IMR-90 (cell line): Measurements from ENCODE around the gene ABCC5. TPM values are rescaled to one million over a fixed set of nuclear protein-coding genes. Genes with fewer than 3 reads are reported as not detected.
A peak's percentile ranks its signal among the peaks of the same experiment; 100 is the strongest.

Source experiments
- ATAC-seq: fragments of 200-7000 bp; cut with Tn5 transposase; 2 replicates; pipeline ENCODE4 v1.9.1; 2020; ENCODE audit warnings: low read depth, mild to moderate bottlenecking, moderate library complexity
- BruUV-seq: library from RNA; stranded (reverse); fragments of 400-500 nt; replicated peaks from 2 replicates; lab custom pipeline; 2021; lab: Mats Ljungman, UMichigan
- CTCF ChIA-PET: fragments of 300-600 bp; formaldehyde crosslinking; extraction: SDS; loops from one replicate; lab custom pipeline; 2021; ENCODE audit warnings: antibody characterized with exemption; lab: Yijun Ruan, JAX
- POLR2A ChIA-PET: fragments of 300-600 bp; sonication (Branson Sonifier 250); formaldehyde crosslinking; loops from one replicate; lab custom pipeline; 2022; ENCODE audit warnings: antibody characterized with exemption; ENCODE audit not compliant: unreplicated experiment; lab: Charles Lee
- DNase-seq: peaks from one replicate; pipeline ENCODE4 v3.0.0; 2013
- H2AFZ ChIP-seq: replicated peaks from 2 replicates; pipeline ENCODE3; 2013; ENCODE audit warnings: low read length, mild to moderate bottlenecking; ENCODE audit not compliant: poor library complexity
- H2AK5ac ChIP-seq: 2 replicates; pipeline ENCODE4 v1.6.1; 2013; ENCODE audit warnings: low read depth, low read length, inconsistent platforms
- H2AK9ac ChIP-seq: replicated peaks from 2 replicates; pipeline ENCODE3; 2013; ENCODE audit warnings: mild to moderate bottlenecking, low read depth, low read length, moderate library complexity; ENCODE audit not compliant: poor library complexity
- H2BK120ac ChIP-seq: 2 replicates; pipeline ENCODE4 v1.6.1; 2013; ENCODE audit warnings: low read depth, low read length, inconsistent platforms
- H2BK15ac ChIP-seq: 3 replicates; pipeline ENCODE4 v1.6.1; 2013; ENCODE audit warnings: low read depth, low read length, inconsistent platforms
- H2BK20ac ChIP-seq: 2 replicates; pipeline ENCODE4 v1.6.1; 2013; ENCODE audit warnings: low read depth, mild to moderate bottlenecking, inconsistent platforms, low read length, moderate library complexity
- H2BK5ac ChIP-seq: 2 replicates; pipeline ENCODE4 v1.6.1; 2013; ENCODE audit warnings: mild to moderate bottlenecking, low read depth, low read length, inconsistent platforms; ENCODE audit not compliant: poor library complexity, severe bottlenecking
- H3K14ac ChIP-seq: replicated peaks from 2 replicates; pipeline ENCODE4 v1.6.1; 2013; ENCODE audit warnings: low read depth, low read length, inconsistent platforms
- H3K18ac ChIP-seq: 2 replicates; pipeline ENCODE4 v1.6.1; 2013; ENCODE audit warnings: low read depth, low read length, control low read depth
- H3K23ac ChIP-seq: 2 replicates; pipeline ENCODE4 v1.6.1; 2013; ENCODE audit warnings: low read depth, low read length, inconsistent platforms
- H3K27ac ChIP-seq: 2 replicates; pipeline ENCODE4 v1.5.1; 2013; ENCODE audit warnings: mild to moderate bottlenecking, control low read depth, low read length; ENCODE audit not compliant: insufficient read depth
- H3K27me3 ChIP-seq: 2 replicates; pipeline ENCODE4 v1.6.1; 2013; ENCODE audit warnings: low read length; ENCODE audit not compliant: control insufficient read depth, insufficient read depth
- H3K36me3 ChIP-seq: 2 replicates; pipeline ENCODE4 v1.6.1; 2013; ENCODE audit warnings: low read length, mixed read lengths; ENCODE audit not compliant: control insufficient read depth, insufficient read depth
- H3K4ac ChIP-seq: 2 replicates; pipeline ENCODE4 v1.6.1; 2013; ENCODE audit warnings: low read depth, low read length, inconsistent platforms
- H3K4me1 ChIP-seq: 2 replicates; pipeline ENCODE4 v1.6.1; 2013; ENCODE audit warnings: low read length, mixed read lengths; ENCODE audit not compliant: control insufficient read depth, insufficient read depth
- H3K4me2 ChIP-seq: 2 replicates; pipeline ENCODE4 v1.6.1; 2013; ENCODE audit warnings: low read depth, mild to moderate bottlenecking, control low read depth, low read length, moderate library complexity
- H3K4me3 ChIP-seq: 2 replicates; pipeline ENCODE4 v1.5.1; 2013; ENCODE audit warnings: low read depth, mild to moderate bottlenecking, control low read depth, low read length, moderate library complexity; ENCODE audit not compliant: insufficient read depth
- H3K56ac ChIP-seq: 2 replicates; pipeline ENCODE4 v1.6.1; 2013; ENCODE audit warnings: low read length, inconsistent platforms; ENCODE audit not compliant: insufficient read depth; ENCODE audit errors: extremely low read depth
- H3K79me1 ChIP-seq, 2 experiments: 2 replicates each; pipeline ENCODE4 v1.6.1; 2013; ENCODE audit warnings: low read length in 2 of 2, inconsistent platforms in 1 of 2, low read depth in 1 of 2
- H3K9ac ChIP-seq: 2 replicates; pipeline ENCODE4 v1.6.1; 2013; ENCODE audit warnings: low read depth, low read length, control low read depth
- H3K9me1 ChIP-seq: 2 replicates; pipeline ENCODE4 v1.6.1; 2013; ENCODE audit warnings: low read length, inconsistent platforms; ENCODE audit not compliant: insufficient read depth
- H3K9me3 ChIP-seq: 2 replicates; pipeline ENCODE4 v1.6.1; 2013; ENCODE audit warnings: low read length; ENCODE audit not compliant: control insufficient read depth, insufficient read depth
- H4K20me1 ChIP-seq: 2 replicates; pipeline ENCODE4 v1.6.1; 2013; ENCODE audit warnings: low read length, inconsistent platforms; ENCODE audit not compliant: insufficient read depth
- H4K5ac ChIP-seq: 2 replicates; pipeline ENCODE4 v1.6.1; 2013; ENCODE audit warnings: mild to moderate bottlenecking, low read depth, low read length, control low read depth
- H4K8ac ChIP-seq, 2 experiments: 2 replicates each; pipeline ENCODE4 v1.6.1; 2013; ENCODE audit warnings: low read depth in 2 of 2, low read length in 2 of 2, control low read depth in 1 of 2, inconsistent platforms in 1 of 2
- H4K91ac ChIP-seq: 2 replicates; pipeline ENCODE4 v1.6.1; 2013; ENCODE audit warnings: low read depth, low read length, inconsistent platforms; ENCODE audit not compliant: insufficient read depth
- BHLHE40 ChIP-seq: fragments of 150-350 bp; IDR thresholded peaks from 2 replicates; pipeline ENCODE4 v1.6.1; 2016; ENCODE audit warnings: mild to moderate bottlenecking, low read depth, low read length
- CEBPB ChIP-seq: IDR thresholded peaks from 2 replicates; pipeline ENCODE4 v1.6.1; 2012; ENCODE audit warnings: low read depth, low read length, improper control_type of control experiment
- CTCF ChIP-seq: conservative IDR thresholded peaks from 2 replicates; pipeline ENCODE4 v1.5.1; 2012; ENCODE audit warnings: mild to moderate bottlenecking, low read depth, low read length, improper control_type of control experiment
- ELK1 ChIP-seq: fragments of 150-350 bp; IDR thresholded peaks from 2 replicates; pipeline ENCODE4 v1.6.1; 2016; ENCODE audit warnings: low read depth, mild to moderate bottlenecking, low read length, moderate library complexity, borderline replicate concordance
- FOS ChIP-seq: fragments of 150-350 bp; IDR thresholded peaks from 2 replicates; pipeline ENCODE4 v1.6.1; 2016; ENCODE audit warnings: low read depth, low read length
- MXI1 ChIP-seq: IDR thresholded peaks from 2 replicates; pipeline ENCODE4 v1.6.1; 2012; ENCODE audit warnings: low read depth, mild to moderate bottlenecking, low read length, moderate library complexity, borderline replicate concordance
- SMC3 ChIP-seq: fragments of 150-350 bp; IDR thresholded peaks from 2 replicates; pipeline ENCODE4 v1.6.1; 2016; ENCODE audit warnings: low read depth, mild to moderate bottlenecking, antibody characterized with exemption, low read length, moderate library complexity
- WGBS, 2 experiments: methylation state at CpG; one replicate each; pipeline versions ENCODE4 v1.1.5 to v1.1.7; 2013; ENCODE audit warnings: missing lambda C conversion rate in 2 of 2; ENCODE audit not compliant: insufficient read length in 1 of 2; ENCODE audit errors: extremely low coverage in 2 of 2; 5-methylcytosine and 5-hydroxymethylcytosine counted together
- dilution Hi-C: fragments of 300-500 bp; cut with HindIII; formaldehyde crosslinking; loops from one replicate; pipeline ENCODE4 v1.14.3; 2018; ENCODE audit warnings: low sequenced_read_pairs; ENCODE audit not compliant: unreplicated experiment
- in situ Hi-C: fragments of 300-500 bp; cut with MboI; formaldehyde crosslinking; loops from 3 replicates; pipeline ENCODE4 v1.14.3; 2019; ENCODE audit warnings: low sequenced_read_pairs, inconsistent platforms, mixed read lengths
- intact Hi-C: fragments of 100-400 bp; cut with micrococcal nuclease; formaldehyde crosslinking; loops from 2 replicates; pipeline ENCODE4 v1.10.0; 2022
- polyA plus RNA-seq, 3 experiments: library from polyadenylated mRNA; depleted of rRNA; stranded (reverse); fragments of >200 nt; gene quantifications; 2 replicates each; pipeline ENCODE4 v1.2.3, GENCODE V29; 2012; ENCODE audit warnings: low replicate concordance in 1 of 3
- total RNA-seq: library from RNA; depleted of rRNA; stranded (reverse); fragments of >200 nt; gene quantifications from 2 replicates; pipeline ENCODE4 v1.2.3, GENCODE V29; 2012

The ABCC5 gene
- total and polyA plus RNA-seq, 2 of the 4 experiments (the other 2 are of a cell fraction) = 8.4 to 17.7 TPM

GRCh38 chr3:183924956-183925355, 92.7 kb downstream of the ABCC5 start:
- WGBS, 2 experiments = 75% methylated on average over 6 of the region's 7 CpGs; no CpG with 5 or more reads in 1 of the 2 experiments
- ATAC-seq (peak; percentile 97), DNase-seq (peak; percentile 93)
- H4K20me1 ChIP-seq = no peaks in the 10 kb centered on the region; the same call in 1 of the 2 replicates
- no peak overlapping the region for H3K9ac ChIP-seq
- H3K18ac ChIP-seq = no peak overlapping the region
- intact Hi-C loops (no loop called here), dilution Hi-C loops (no loop called here), in situ Hi-C loops (no loop called here)
- ChIA-PET CTCF (no interaction called here), POLR2A (no interaction called here)
- H2BK5ac ChIP-seq = peak overlapping the region; percentile 48
- peaks cover 7% of the 10 kb centered on the region for H3K4me1 ChIP-seq
- H2BK15ac ChIP-seq = no peak overlapping the region
- no peaks in the 10 kb centered on the region for H3K9me3 ChIP-seq
- H4K91ac ChIP-seq = no peak overlapping the region
- H2AFZ ChIP-seq = no peak overlapping the region
- no peak overlapping the region for H2AK5ac ChIP-seq
- no peak overlapping the region for H4K5ac ChIP-seq
- H3K56ac ChIP-seq = no peak overlapping the region
- no peak overlapping the region for H3K14ac ChIP-seq
- TF ChIP-seq SMC3 (no peak), MXI1 (no peak), BHLHE40 (peak; percentile 8; the same call in 1 of the 2 replicates), FOS (peak; percentile 76), ELK1 (no peak), CEBPB (peak; percentile 48; the same call in 1 of the 2 replicates), CTCF (no peak)
- H2BK120ac ChIP-seq = no peak overlapping the region
- H3K36me3 ChIP-seq = peaks cover 31% of the 10 kb centered on the region
- H3K4ac ChIP-seq = no peak overlapping the region
- H3K23ac ChIP-seq = no peak overlapping the region
- no peak overlapping the region for H4K8ac ChIP-seq
- no peaks in the 10 kb centered on the region; a peak in 1 of 4 replicates for H3K79me1 ChIP-seq
- H2BK20ac ChIP-seq = no peak overlapping the region
- no TSS peak for BruUV-seq
- peak overlapping the region; percentile 15 for H2AK9ac ChIP-seq
- no peak overlapping the region for H3K4me2 ChIP-seq
- no peak overlapping the region for H3K4me3 ChIP-seq
- H3K27ac ChIP-seq = no peak overlapping the region
- H3K9me1 ChIP-seq = no peaks in the 10 kb centered on the region
- no peaks in the 10 kb centered on the region for H3K27me3 ChIP-seq
